VCaP (cell line): ENCODE measurements around the gene KNSTRN.

Source experiments
- H3K27ac ChIP-seq: fragments of 450-650 bp; 2 replicates; pipeline ENCODE4 v1.5.1; 2017
- TF ChIP-seq, protein P1 (sequence below): fragments of 450-650 bp; conservative IDR thresholded peaks from 2 replicates; pipeline ENCODE4 v1.5.1; 2017; ENCODE audit warnings: mild to moderate bottlenecking, moderate library complexity

The KNSTRN gene

DNA sequence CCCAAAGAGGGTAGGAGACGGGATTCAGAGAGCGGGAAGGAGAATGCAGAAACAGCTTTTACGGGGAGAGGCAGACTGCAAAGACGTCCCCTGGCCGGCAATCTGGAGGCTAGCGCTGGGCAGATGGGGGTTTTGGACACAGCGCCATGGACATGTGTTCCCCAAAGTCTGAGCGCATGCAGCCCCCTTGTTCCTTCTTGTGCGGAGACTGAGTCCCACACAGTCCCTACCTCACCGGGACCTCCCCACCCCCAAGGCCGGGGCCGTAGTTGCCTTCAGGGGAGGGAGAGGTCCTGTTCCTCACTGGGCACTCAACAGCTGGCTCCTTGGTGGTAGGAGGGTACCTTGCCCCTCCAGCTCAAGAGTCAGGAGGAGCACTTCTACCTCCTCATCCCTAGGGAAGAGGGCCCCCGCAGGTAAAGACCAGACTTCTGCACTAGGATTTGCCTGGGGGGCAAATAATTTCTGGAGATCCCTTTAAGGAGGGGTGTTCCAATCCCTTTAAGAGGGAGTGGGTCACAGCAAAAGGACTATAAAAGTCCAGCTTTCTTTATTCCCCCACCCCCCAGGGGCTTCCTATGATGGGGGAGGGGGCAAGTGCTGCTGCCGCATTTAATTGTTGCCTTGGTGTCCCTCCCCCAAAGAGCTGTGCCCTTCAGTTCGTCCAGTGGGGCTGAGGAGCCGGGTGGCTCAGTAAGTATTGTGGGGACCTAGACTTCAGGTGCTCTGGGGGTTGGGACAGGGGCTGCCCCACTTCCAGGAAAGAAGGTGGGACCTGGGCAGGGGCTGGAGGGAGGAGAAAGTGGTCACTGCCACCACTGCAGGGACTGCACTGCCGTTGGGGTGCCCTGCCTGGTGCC is 54.6 kb downstream of the KNSTRN start:
- TF ChIP-seq, protein P1, sequence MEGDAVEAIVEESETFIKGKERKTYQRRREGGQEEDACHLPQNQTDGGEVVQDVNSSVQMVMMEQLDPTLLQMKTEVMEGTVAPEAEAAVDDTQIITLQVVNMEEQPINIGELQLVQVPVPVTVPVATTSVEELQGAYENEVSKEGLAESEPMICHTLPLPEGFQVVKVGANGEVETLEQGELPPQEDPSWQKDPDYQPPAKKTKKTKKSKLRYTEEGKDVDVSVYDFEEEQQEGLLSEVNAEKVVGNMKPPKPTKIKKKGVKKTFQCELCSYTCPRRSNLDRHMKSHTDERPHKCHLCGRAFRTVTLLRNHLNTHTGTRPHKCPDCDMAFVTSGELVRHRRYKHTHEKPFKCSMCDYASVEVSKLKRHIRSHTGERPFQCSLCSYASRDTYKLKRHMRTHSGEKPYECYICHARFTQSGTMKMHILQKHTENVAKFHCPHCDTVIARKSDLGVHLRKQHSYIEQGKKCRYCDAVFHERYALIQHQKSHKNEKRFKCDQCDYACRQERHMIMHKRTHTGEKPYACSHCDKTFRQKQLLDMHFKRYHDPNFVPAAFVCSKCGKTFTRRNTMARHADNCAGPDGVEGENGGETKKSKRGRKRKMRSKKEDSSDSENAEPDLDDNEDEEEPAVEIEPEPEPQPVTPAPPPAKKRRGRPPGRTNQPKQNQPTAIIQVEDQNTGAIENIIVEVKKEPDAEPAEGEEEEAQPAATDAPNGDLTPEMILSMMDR = no peak

DNA sequence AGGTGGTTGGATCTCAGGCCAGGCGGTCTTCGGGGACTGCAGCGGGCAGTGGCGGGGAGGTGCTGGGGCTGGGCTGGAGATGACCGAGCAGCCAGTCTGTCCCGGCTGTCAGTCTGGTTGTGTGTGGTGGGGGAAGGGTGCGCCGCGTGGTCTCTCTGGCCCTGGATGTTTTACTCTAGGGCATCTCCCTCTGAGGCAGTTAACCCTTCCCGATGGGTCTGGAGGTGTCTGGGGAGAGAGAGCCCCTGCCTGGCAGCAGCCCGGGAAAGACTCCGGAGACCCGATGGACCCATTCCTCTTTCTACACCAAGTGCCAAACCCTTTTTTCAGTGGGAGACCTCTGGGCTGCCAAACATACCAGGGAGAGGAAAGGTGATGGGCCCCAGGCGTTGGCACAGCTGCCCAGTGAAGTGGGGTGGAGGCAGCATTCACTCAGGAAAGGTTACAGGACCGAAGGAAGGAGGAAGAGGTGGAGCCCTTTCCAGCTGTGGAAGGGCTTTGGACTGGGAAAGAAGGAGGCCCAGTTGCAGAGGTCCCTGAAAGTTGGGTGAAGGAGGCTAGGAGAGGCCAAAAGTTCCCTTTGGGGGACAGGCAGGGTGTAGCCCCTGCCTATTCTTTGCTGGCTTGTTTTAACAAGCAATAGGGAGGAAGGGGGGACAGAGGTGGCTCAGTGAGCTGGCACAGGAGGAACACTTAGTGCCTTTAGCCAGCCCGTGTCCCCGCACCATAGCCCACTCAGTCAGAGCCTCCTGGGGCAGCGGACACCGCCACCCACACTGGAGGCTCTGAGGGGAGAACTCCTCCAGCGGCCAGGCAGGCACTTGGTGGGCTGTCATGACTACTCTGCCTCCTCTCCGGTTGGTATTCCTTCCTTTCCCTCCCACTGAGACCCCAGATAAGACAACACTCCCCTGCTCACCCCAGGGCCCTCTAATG is 55.5 kb downstream of the KNSTRN start:
- H3K27ac ChIP-seq = no peak overlapping the region
- TF ChIP-seq, protein P1 = no peak

More for the DNA sequence above, 54.6 kb downstream of the KNSTRN start:
- H3K27ac ChIP-seq = no peak overlapping the region; the same call in 1 of the 2 replicates

DNA sequence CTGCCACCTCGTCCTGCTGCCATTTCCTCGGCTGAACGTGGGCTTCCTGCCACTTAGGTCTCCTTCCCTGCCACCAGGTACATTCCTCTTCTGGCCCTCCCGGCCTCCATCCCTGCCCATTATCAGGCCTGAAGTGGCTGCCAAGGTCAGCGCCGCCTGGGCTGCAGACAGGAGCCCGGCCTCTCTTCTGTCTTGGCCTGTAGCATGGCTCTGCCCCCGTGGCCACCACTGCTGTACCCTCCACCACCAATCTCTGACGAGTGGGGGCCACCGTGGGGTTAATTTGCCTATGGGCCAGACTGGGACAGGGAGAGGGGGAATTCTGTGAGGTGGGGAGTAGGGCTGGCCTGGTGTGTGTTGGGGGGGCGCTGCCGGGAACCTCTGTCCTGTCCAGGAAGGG is 56.2 kb downstream of the KNSTRN start:
- H3K27ac ChIP-seq = no peak overlapping the region
- TF ChIP-seq, protein P1 = no peak

DNA sequence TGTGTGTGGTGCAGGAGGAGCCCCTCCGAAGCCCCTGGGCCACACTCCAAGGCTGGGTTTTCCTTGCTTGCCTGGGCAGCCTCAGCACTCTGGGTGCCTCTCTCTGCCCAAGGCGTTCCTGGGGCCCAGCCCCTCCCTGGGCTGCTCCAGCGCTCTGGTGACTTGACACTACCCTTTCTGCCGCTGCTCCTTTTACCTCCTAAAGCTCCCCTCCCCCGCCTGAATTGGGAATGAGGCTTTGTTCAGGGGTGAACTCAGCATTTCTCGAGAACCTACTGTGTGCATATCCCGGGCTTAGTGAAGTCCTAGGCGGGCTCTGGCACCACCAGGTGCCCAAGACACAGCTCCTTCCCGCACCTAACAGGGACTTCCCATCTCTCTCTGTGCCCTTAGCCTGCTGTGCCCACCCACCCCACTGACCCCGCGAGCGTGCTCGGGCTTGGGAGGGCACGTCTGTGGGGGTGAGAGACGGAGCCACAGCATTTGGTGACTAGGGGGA is 57.0 kb downstream of the KNSTRN start:
- TF ChIP-seq, protein P1 = no peak
- H3K27ac ChIP-seq = peak overlapping the region; percentile 59; the same call in 1 of the 2 replicates

DNA sequence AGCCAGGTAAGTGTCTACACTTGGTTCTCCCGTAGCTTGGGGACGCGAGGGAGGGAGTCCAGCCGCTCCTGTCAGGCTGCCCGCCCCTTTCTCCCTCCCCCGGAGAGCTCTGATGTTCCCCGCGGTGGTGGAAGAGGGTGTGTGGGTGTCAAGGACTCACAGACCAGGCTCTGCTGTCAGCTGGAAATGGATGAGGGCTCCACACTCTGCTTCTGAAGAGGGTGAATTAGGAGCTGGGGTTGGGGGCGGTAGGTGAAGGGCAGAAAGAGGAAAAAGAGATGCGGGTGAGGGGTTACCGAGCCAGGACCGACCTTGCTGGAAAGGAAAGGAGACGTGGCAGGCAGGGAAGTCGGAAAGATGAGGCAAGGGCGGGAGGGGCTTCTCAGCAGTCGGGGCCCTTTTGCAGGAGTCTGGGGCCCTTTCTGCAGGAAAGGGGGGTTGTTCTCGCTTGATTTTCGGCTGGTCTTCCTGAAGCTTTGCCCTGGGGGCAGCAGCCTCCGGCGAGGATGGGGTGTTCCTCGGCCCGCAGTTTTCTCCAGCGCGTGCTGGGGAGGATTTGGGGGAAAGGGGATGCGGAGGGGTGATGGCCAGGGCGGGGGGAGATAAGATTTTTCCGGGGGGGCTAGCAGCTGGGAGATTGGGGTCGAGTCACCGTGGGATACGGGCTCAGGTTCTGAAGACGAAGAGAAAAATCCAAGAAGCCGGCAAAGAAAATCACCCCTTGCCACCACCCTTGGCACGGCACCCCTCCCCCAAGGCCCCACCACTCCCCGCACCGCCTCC is 57.6 kb downstream of the KNSTRN start:
- peak overlapping the region; percentile 59; the same call in 1 of the 2 replicates for H3K27ac ChIP-seq
- TF ChIP-seq, protein P1 = no peak

DNA sequence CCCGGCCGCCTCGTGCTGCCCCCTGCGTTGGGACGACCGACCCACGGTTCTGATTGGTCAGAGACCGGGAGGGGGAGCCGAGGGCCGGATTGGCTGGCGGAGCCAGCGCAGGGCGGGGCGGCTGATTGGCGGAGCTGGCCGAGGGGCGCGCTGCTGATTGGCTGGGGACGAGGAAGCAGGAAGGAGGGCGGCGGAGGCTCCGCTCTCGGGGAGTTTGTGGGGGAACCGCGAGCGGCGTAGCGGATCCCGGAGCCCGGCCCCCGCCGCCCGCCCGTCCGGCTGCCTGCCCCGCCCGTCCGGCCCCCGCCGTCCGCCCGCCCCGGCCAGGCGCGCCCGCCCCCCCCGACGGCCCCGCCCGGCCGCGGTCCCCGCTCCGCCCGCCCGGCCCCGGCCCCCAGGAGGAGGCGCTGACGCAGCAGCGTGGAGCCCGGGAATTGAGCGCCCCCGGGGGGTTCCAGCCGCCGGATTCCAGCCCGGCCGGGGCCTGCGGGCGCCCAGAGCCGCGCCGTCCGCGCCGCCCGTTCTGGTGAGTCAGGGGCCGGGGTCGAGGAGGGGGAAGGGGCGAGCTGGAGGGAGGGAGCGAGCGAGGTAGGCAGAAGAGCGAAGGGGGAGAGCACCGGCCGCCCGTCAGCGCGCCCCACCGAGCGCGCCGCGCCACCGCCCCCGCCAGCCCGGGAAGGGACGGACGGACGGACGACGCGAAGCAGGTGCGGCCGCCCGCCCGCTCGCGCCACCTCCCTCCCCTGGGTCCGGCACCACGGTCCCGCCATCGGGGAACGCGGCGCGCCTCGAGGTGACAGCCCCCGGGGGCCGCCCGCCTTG is 58.4 kb downstream of the KNSTRN start, which contains the start of gene BAHD1:
Gene BAHD1, plus strand, starts transcription at position 211 of the 822 bp plus-strand sequence. CDS start 17,512 bp downstream, outside the sequence.
- TF ChIP-seq, protein P1 = peak; percentile 38
- peak within 1 kb of the TSS; percentile 59; the same call in 1 of the 2 replicates for H3K27ac ChIP-seq
